ENCODE results near the gene GPC5.
"Not testable (repeated sequence)": the region's sequence is repeated elsewhere in the genome, so short reads cannot be mapped to it uniquely, and the experiment has no call there.

Gene GPC5

GRCh38 chr13:91660076-91660415, 261.6 kb downstream of the GPC5 start:
- no peak for DNase-seq

- DNase-seq: no peak
Observed at GRCh38 chr13:91661692-91662490, 263.5 kb downstream of the GPC5 start.

- no peak for DNase-seq
Observed at GRCh38 chr13:91664039-91664438, 265.6 kb downstream of the GPC5 start.

- no peak for DNase-seq
Observed at GRCh38 chr13:91667486-91667885, 269.1 kb downstream of the GPC5 start.

- no peak for DNase-seq
Observed at GRCh38 chr13:91668866-91669495, 270.6 kb downstream of the GPC5 start.

GRCh38 chr13:91674347-91674746, 275.9 kb downstream of the GPC5 start:
- DNase-seq: not testable (repeated sequence)

GRCh38 chr13:91684746-91685145, 286.3 kb downstream of the GPC5 start:
- no peak for DNase-seq

- no peak for DNase-seq
Observed at GRCh38 chr13:91690944-91691343, 292.5 kb downstream of the GPC5 start.

GRCh38 chr13:91693466-91693865, 295.0 kb downstream of the GPC5 start:
- DNase-seq: no peak

GRCh38 chr13:91698308-91698707, 299.9 kb downstream of the GPC5 start:
- DNase-seq: no peak

- no peak for DNase-seq
Observed at GRCh38 chr13:91698767-91699166, 300.3 kb downstream of the GPC5 start.

GRCh38 chr13:91699863-91700262, 301.4 kb downstream of the GPC5 start:
- no peak for DNase-seq

- DNase-seq: no peak
Observed at GRCh38 chr13:91701975-91702374, 303.6 kb downstream of the GPC5 start.

GRCh38 chr13:91702411-91702810, 304.0 kb downstream of the GPC5 start:
- DNase-seq: no peak

- no peak for DNase-seq
Observed at GRCh38 chr13:91704398-91704797, 306.0 kb downstream of the GPC5 start.

GRCh38 chr13:91708558-91708957, 310.1 kb downstream of the GPC5 start:
- no peak for DNase-seq

GRCh38 chr13:91709180-91709579, 310.8 kb downstream of the GPC5 start:
- no peak for DNase-seq

GRCh38 chr13:91710733-91711132, 312.3 kb downstream of the GPC5 start:
- no peak for DNase-seq

- DNase-seq: no peak
Observed at GRCh38 chr13:91714855-91715254, 316.4 kb downstream of the GPC5 start.

GRCh38 chr13:91716436-91717065, 318.1 kb downstream of the GPC5 start:
- no peak for DNase-seq

- no peak for DNase-seq
Observed at GRCh38 chr13:91719033-91719432, 320.6 kb downstream of the GPC5 start.

GRCh38 chr13:91721413-91721812, 323.0 kb downstream of the GPC5 start:
- no peak for DNase-seq

GRCh38 chr13:91722267-91722884, 324.0 kb downstream of the GPC5 start:
- no peak for DNase-seq

GRCh38 chr13:91724591-91724990, 326.2 kb downstream of the GPC5 start:
- DNase-seq: no peak

All from stimulated activated CD4-positive, alpha-beta T cell treated with anti-CD3 and anti-CD28 coated beads, Interleukin-15, amount 100 ng/mL, for 24 hours (primary cell).